Astrocyte (in vitro differentiated cells and primary cell): ENCODE results near the gene ESRRA.

ENCODE experiments used
- EZH2 ChIP-seq: IDR thresholded peaks from 2 replicates; pipeline ENCODE4 v1.6.1; 2012; ENCODE audit warnings: mild to moderate bottlenecking, low read length, inconsistent platforms; ENCODE audit not compliant: insufficient read depth
- TF ChIP-seq, protein P1 (sequence below): IDR thresholded peaks from 2 replicates; pipeline ENCODE4 v1.5.1; 2011; ENCODE audit warnings: low read depth, mild to moderate bottlenecking, inconsistent platforms, low read length, moderate library complexity; ENCODE audit not compliant: insufficient read depth

DNA sequence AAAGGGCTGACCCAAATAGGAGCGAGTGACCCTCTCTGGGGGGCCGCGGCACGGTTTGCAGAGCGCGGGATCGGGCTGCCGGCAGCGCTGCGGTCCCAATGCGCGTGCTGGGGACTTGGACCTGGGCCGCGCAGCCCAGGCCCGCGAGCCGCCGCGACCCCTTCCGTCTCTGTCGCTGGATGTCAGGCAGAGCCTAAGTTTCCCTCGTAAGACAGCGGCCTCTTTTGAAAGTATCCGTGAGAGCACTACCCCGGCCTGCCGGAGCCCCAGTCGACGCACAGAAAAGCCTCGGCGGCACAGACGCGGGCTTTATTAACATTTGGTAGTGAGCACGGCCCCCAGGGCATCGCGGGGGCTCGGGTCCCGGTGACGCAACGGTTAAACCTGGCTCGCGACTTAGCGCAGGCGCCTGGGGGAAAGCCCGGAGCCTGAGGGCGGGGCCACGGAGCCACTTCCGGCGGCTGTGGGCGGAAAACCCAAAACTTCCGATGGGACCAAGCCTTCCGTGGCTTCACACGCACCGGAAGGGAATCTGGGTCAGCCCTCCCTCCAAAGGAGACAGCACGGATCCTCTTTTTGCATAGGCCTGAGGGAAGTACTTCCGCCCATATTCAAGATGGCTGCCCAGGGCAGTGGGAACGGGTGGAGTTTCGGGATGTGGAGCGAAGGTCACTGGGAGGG lies 35.6 kb upstream of the ESRRA start:
- TF ChIP-seq, protein P1, sequence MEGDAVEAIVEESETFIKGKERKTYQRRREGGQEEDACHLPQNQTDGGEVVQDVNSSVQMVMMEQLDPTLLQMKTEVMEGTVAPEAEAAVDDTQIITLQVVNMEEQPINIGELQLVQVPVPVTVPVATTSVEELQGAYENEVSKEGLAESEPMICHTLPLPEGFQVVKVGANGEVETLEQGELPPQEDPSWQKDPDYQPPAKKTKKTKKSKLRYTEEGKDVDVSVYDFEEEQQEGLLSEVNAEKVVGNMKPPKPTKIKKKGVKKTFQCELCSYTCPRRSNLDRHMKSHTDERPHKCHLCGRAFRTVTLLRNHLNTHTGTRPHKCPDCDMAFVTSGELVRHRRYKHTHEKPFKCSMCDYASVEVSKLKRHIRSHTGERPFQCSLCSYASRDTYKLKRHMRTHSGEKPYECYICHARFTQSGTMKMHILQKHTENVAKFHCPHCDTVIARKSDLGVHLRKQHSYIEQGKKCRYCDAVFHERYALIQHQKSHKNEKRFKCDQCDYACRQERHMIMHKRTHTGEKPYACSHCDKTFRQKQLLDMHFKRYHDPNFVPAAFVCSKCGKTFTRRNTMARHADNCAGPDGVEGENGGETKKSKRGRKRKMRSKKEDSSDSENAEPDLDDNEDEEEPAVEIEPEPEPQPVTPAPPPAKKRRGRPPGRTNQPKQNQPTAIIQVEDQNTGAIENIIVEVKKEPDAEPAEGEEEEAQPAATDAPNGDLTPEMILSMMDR, result no peak
- TF ChIP-seq EZH2, result no peak
